Brain pericyte (primary cell): ENCODE data around the gene NXPH1.

ENCODE experiments used
- DNase-seq: peaks from one replicate; pipeline ENCODE4 v3.0.0-alpha.2; 2012; ENCODE audit warnings: low read depth, low spot score

NXPH1 gene

DNA sequence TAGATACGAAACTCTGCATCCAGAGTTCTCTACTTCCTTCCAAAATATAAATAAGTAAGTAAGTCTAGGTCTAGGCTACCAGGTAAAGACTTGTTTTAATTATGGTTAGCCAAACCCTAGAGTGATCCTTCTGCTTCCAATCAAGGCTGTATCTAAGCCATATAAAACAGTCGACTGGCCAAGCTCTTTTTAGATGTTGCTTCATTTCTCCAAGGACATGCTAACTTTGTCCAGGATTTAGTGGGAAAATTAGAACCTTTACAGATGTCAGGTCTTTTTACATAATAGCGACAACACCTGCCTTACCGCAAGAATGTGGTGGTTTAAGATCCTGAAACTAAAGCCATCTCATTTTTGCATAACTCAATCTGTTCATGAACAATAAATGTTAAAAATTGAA lies 156.8 kb downstream of the NXPH1 start:
- no peak for DNase-seq

- DNase-seq, result no peak
Measured at GRCh38 chr7:8590791-8591190, 157.4 kb downstream of the NXPH1 start.

DNA sequence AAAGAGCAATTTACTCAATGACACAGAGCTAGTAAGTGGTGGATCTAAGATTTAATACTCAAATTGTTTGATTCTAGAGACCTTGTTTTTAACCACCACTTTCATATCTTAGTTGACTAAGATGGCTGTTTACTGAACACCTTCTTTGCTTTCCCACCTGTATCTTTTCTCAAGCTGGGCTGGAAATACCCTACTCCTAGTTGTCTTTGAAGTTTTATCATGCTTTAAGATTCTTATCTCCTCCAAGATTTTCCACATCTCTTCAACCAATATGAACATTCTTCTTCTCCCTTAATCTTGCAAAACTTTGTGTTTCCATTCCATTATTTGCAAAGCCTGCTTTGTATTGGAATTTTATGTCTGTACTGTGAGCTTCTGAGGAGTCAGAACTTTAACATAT lies 157.9 kb downstream of the NXPH1 start:
- DNase-seq, result no peak

- DNase-seq, result no peak
Measured at GRCh38 chr7:8592167-8592566, 158.8 kb downstream of the NXPH1 start.

DNA sequence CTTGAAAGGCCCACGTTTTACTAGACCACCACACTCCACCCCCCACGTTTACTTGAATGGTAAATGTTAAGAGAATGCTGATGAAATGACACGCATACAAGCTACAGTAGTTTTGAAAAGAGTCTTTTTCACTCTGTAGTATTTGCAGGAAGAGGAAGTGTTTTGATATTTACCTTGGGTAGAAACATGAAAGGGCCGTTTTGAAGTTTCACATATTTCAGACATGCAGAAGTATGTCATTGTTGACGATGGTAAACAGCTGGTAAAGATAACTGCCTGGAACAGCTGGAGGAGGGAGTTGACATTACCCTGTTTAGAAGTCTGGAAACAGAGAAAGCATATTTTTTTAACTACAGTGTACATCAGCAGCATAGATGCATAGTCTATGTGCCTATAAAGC lies 160.7 kb downstream of the NXPH1 start:
- DNase-seq, result no peak

DNA sequence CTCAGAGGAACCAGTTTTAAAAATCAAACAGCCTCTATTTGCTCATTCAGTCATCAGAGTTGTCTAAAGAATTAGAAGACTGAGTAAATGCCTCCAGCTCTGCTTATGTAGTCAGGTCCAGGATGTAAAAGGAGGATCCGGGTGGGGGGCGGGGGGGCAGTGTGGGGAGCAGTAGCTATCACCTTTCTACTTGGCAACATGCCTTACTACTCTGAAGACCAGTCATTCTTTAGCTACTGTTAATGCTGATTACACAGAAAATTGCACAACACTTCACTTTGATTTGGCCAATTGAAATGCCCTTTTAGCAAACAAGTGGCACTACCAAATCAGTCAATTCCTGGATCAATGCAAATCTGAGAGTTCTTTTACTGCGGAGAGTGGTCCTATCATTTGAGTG lies 164.2 kb downstream of the NXPH1 start:
- no peak for DNase-seq

DNA sequence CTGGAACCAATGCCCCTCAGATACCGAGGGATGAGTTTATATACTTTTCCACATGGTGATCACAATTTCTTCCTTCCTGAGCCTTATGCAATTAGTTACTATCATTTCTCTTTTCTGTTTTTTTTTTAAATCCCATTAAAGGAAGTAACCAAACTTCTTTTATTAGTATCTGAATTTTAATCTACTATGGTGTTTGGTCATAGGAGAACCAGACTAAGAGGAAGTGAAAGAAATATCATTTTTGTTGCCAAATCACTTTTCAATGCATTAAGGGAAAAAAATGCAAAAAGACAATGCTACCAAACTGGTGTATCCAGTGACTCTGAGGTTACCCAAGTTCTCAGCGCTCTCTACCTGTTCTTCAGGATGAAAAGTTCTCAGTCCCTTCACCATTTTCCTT lies 167.7 kb downstream of the NXPH1 start:
- no peak for DNase-seq

DNA sequence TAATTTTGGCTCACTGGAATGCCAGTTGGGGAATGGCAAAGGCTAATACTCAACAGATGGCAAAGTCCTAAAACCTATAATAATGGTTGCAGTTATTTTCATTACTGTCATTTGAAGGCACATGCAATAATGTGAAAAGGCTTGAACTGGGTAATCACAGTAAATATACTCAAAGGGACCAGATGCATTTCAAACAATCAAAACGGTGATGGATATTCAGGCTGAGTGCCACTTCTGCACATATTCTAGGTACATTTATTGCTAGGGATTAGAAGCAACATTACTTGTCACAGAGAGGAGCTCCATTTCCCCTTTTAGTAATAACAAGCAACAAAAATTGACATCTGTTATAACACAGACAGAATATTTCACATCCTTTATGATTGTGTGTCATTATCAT lies 171.8 kb downstream of the NXPH1 start:
- no peak for DNase-seq

GRCh38 chr7:8612584-8612983 lies 179.2 kb downstream of the NXPH1 start:
- no peak for DNase-seq

DNA sequence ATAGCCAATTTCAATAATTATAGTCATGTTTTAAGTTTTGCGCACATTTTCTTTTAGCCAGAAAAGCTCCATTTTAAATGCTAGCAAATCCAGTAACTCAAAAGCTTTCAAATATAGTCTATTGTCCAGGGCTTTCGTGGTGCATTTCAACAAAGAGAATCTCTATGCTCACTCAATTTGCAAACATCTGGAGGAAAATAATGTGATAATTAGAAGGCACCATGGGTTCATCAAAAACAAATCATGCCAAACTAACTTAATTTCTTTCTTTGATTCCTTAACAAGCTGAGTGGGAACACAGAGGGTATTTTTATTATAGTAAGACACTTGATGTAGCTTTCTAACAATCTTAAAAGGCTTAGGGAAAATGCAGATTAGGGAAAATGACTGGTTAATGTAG lies 179.8 kb downstream of the NXPH1 start:
- no peak for DNase-seq

- no peak for DNase-seq
Measured at GRCh38 chr7:8615019-8615418, 181.6 kb downstream of the NXPH1 start.

GRCh38 chr7:8618441-8619070 lies 185.1 kb downstream of the NXPH1 start:
- DNase-seq, result no peak

- DNase-seq, result no peak
Measured at GRCh38 chr7:8620169-8620568, 186.8 kb downstream of the NXPH1 start.

GRCh38 chr7:8625612-8626011 lies 192.2 kb downstream of the NXPH1 start:
- no peak for DNase-seq

- DNase-seq, result no peak
Measured at GRCh38 chr7:8627325-8627724, 193.9 kb downstream of the NXPH1 start.

- DNase-seq, result no peak
Measured at GRCh38 chr7:8628656-8629055, 195.2 kb downstream of the NXPH1 start.

GRCh38 chr7:8629504-8629903 lies 196.1 kb downstream of the NXPH1 start:
- no peak for DNase-seq

- no peak for DNase-seq
Measured at GRCh38 chr7:8637322-8637721, 203.9 kb downstream of the NXPH1 start.

- no peak for DNase-seq
Measured at GRCh38 chr7:8638076-8638475, 204.7 kb downstream of the NXPH1 start.

DNA sequence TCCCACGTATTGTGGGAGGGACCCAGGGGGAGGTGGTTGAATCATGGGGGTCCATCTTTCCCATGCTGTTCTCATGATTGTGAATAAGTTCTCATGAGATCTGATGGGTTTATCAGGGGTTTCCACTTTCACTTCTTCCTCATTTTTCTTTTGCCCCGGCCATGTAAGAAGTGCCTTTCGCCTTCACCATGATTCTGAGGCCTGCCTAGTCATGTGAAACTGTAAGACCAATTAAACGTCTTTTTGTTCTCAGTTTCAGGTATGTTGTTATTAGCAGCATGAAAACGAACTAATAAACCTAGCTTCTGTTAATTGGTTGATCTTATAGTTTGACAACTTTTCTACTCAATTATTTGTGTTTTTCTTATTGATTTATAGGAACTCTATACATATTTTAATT lies 206.3 kb downstream of the NXPH1 start:
- no peak for DNase-seq

DNA sequence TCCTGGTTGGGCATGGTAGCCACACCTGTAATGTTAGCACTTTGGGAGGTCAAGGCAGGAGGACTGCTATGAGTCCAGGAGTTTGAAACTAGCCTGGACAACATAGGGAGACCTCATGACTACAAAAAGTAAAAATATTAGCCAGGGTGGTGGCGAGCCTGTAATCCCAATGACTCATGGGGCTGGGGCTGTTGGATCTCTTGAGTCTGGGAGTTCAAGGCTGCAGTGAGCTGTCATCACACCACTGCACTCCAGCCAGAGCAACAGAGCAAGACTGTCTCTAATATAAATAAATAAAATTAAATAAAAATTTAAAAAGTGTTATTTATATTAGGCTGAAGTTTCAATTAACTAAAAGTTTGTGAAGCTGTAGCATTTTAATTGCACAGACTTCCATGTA lies 207.3 kb downstream of the NXPH1 start:
- no peak for DNase-seq

GRCh38 chr7:8668627-8669500 lies 235.5 kb downstream of the NXPH1 start:
- no peak for DNase-seq

DNA sequence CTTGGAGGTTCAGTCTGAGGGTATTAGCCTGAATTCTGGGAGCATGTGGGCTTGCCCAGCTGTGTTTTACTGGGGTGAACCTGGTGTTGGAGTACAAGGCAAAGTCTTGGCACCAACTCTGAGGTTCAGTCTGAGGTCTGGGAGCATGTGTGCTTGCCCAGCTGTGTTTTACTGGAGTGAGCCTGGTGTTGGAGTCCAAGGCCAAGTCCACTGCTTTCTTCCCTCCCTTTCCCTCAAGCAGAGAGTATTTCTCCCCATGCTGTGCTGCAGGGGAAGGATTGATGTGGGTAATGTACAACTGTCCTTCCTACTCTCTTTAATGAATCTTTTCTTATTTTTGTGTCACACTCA lies 236.1 kb downstream of the NXPH1 start:
- no peak for DNase-seq
